Measurements from ENCODE around the gene C1QB. TPM values are rescaled to one million over a fixed set of nuclear protein-coding genes. Genes with fewer than 3 reads are reported as not detected.
"Not testable (repeated sequence)": the region's sequence is repeated elsewhere in the genome, so short reads cannot be mapped to it uniquely, and the experiment has no call there.

Gene C1QB
- total RNA-seq, 4 donors from 2014 or later, result 252 to 592 (median 411) TPM

- no peak for DNase-seq (ENCODE audit: low spot score in 2 of 2)
- TF ChIP-seq CTCF (IDR thresholded peaks at IDR 0.05) (no peak), POLR2A (IDR thresholded peaks at IDR 0.05) (no peak), EP300 (IDR thresholded peaks at IDR 0.05) (no peak)
- Histone ChIP-seq H3K27me3 (peaks cover 0 to 44% of the 10 kb centered on the region in 2 donors), H3K4me1 (peaks cover 0 to 24% (median 4%) of the 10 kb centered on the region in 4 donors), H3K9me3 (no peaks in the 10 kb centered on the region), H3K36me3 (no peaks in the 10 kb centered on the region), H3K27ac (no peak overlapping the region), H3K4me3 (no peak overlapping the region)
- 46 to 55% methylated on average over 1 of the region's 1 CpG for WGBS, 2 donors
Measured at GRCh38 chr1:22674410-22674749, 21.3 kb downstream of the C1QB start.

DNA sequence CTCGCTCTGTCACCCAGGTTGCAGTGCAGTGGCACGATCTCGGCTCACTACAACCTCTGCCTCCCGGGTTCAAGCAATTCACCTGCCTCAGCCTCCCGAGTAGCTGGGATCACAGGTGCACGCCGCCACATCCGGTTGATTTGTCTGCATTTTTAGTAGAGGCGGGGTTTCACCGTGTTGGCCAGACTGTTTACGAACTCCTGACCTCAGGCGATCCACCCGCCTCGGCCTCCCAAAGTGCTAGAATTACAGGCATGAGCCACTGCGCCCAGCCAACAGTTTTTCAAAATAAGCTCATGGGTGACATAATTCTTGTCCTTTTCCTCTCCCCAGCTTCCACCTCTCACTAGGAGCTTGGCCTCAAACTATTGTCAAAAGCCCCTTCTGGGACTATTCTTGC lies 23.1 kb downstream of the C1QB start:
- 78 to 80% methylated on average over 15 of the region's 15 CpGs for WGBS, 2 donors
- not testable (repeated sequence) for DNase-seq (ENCODE audit: low spot score in 2 of 2); H3K9me3 ChIP-seq; H3K36me3 ChIP-seq; H3K4me3 ChIP-seq
- H3K27me3 ChIP-seq, result peaks cover 0 to 29% of the 10 kb centered on the region in 2 donors
- H3K27ac ChIP-seq, result peak overlapping the region in 1 of 4 donors; percentile 84
- peaks cover 0 to 24% (median 4%) of the 10 kb centered on the region in 4 donors for H3K4me1 ChIP-seq

DNA sequence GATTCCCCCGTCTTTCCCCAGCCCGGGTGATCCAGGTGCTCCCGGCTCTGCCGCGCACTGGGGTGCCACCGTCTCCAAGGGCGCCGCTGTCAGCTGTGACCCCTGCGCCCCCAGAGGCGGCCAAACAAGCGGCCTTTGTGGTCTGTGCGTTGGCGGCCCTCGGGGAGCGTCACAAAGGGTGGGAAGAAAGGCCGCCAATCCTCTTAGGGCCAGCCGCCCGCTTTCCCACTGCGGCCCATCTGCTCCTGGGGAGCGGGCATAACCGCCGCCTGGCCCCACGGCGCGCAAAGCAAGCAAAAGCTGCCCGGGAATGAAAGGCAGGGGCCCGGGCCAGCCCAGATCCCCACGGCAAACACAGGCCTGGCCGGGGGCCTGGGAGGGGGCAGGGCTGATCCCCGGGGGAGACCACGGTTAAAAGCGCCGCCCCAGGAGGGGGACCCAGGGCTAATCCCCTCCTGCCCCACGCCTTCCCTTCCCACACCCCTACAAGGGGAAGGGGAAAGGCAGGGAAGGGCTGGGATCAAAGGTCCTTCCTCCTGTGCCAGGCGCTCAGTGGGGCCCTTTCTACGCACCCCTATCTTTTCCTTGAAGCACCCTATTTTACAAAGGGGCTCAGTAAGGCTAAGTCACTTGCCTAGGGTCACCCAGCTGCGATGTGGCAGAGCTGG lies 24.0 kb downstream of the C1QB start:
- Histone ChIP-seq H3K4me3 (no peak overlapping the region), H3K27me3 (peaks cover 0 to 20% of the 10 kb centered on the region in 2 donors), H3K36me3 (no peaks in the 10 kb centered on the region), H3K27ac (peak overlapping the region in 3 of 4 donors; percentile 50 to 84 (median 56)), H3K4me1 (peaks cover 0 to 24% (median 4%) of the 10 kb centered on the region in 4 donors), H3K9me3 (no peaks in the 10 kb centered on the region)
- TF ChIP-seq EP300 (IDR thresholded peaks at IDR 0.05) (peak in 1 of 2 donors; percentile 73), CTCF (IDR thresholded peaks at IDR 0.05) (no peak), POLR2A (IDR thresholded peaks at IDR 0.05) (no peak)
- WGBS, 2 donors, result 46 to 54% methylated on average over 19 to 28 of the region's 37 CpGs
- DNase-seq (ENCODE audit: low spot score in 2 of 2), result no peak

DNA sequence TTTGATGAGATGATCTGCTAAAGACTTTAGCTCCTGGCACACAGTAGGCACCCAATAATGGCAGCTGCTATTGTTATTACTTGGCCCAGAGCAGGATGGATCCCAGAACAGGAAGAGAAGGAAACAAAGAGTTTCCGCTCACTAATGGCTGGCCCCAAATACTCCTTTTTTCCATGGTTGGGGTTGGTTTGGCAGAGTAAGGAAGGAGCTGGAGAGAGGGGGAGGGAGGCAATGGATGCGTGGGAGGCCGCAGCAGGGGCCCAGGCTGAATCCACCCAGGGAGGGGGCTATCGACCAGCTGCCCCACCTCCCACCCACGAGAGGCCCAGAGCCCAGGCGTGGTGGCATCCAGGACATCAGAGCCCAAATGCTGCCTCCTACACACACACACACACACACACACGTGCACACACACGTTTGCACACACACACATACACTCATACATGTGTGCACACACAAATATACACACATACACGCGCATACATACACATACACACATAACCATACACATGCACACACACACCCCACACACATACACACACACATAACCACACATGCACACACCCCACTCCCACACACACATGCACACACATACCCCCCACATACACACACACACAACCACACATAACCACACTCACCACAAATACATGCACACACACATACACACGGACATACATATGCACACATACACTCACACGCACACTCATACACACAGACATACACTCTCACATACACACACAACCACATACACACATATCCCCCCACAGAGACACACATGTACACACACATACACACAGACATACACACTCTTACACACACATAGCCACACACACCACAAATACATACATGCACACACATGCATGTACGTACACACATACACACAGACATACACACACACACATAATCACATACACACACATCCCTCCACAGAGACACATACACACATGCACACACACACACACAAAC lies 25.2 kb downstream of the C1QB start:
- DNase-seq (ENCODE audit: low spot score in 2 of 2), result no peak
- H3K27ac ChIP-seq, result peak overlapping the region in 1 of 4 donors; percentile 84
- H3K27me3 ChIP-seq, result peaks cover 0 to 14% of the 10 kb centered on the region in 2 donors
- no peaks in the 10 kb centered on the region for H3K9me3 ChIP-seq
- peaks cover 0 to 24% (median 4%) of the 10 kb centered on the region in 4 donors for H3K4me1 ChIP-seq
- TF ChIP-seq EP300 (IDR thresholded peaks at IDR 0.05) (no peak), POLR2A (IDR thresholded peaks at IDR 0.05) (no peak), CTCF (IDR thresholded peaks at IDR 0.05) (no peak)
- H3K36me3 ChIP-seq, result no peaks in the 10 kb centered on the region
- WGBS, 2 donors, result 59 to 70% methylated on average over 13 of the region's 13 CpGs
- H3K4me3 ChIP-seq, result no peak overlapping the region

- no peak for DNase-seq (ENCODE audit: low spot score in 2 of 2)
- Histone ChIP-seq H3K27ac (no peak overlapping the region), H3K27me3 (peaks cover 0 to 14% of the 10 kb centered on the region in 2 donors), H3K9me3 (no peaks in the 10 kb centered on the region), H3K4me3 (no peak overlapping the region), H3K36me3 (no peaks in the 10 kb centered on the region), H3K4me1 (peaks cover 0 to 19% (median 4%) of the 10 kb centered on the region in 4 donors)
- WGBS, 2 donors, result 76 to 80% methylated on average over 9 of the region's 9 CpGs
- TF ChIP-seq POLR2A (IDR thresholded peaks at IDR 0.05) (no peak), EP300 (IDR thresholded peaks at IDR 0.05) (no peak), CTCF (IDR thresholded peaks at IDR 0.05) (no peak)
Measured at GRCh38 chr1:22680726-22681125, 27.7 kb downstream of the C1QB start.
